ENCODE data around the gene ARF6. TPM values are rescaled to one million over a fixed set of nuclear protein-coding genes. Genes with fewer than 3 reads are reported as not detected.
"Not testable (repeated sequence)": the region's sequence is repeated elsewhere in the genome, so short reads cannot be mapped to it uniquely, and the experiment has no call there.

ARF6 gene
- total RNA-seq, 1 donor from 2014 or later: 55.8 TPM

- no peak for DNase-seq (ENCODE audit: low read depth in 2 of 2)
Observed at GRCh38 chr14:49876563-49877127, 16.2 kb upstream of the ARF6 start.

GRCh38 chr14:49879646-49880204 is 13.2 kb upstream of the ARF6 start:
- peak; percentile 64 to 72 for DNase-seq (ENCODE audit: low read depth in 2 of 2)

- peak in 1 of 2 donors; percentile 38 for DNase-seq (ENCODE audit: low read depth in 2 of 2)
Observed at GRCh38 chr14:49880267-49881064, 12.4 kb upstream of the ARF6 start.

- DNase-seq (ENCODE audit: low read depth in 2 of 2): no peak
Observed at GRCh38 chr14:49881350-49882001, 11.4 kb upstream of the ARF6 start.

GRCh38 chr14:49882826-49883694 is 9.8 kb upstream of the ARF6 start:
- DNase-seq (ENCODE audit: low read depth in 2 of 2): peak in 1 of 2 donors; percentile 38

- DNase-seq (ENCODE audit: low read depth in 2 of 2): no peak
Observed at GRCh38 chr14:49886523-49886922, 6.4 kb upstream of the ARF6 start.

GRCh38 chr14:49888293-49888692 is 4.6 kb upstream of the ARF6 start:
- no peak for DNase-seq (ENCODE audit: low read depth in 2 of 2)

GRCh38 chr14:49892301-49892635 is 614 bp upstream of the ARF6 start:
- peak; percentile 83 for DNase-seq (ENCODE audit: low read depth in 2 of 2)

- peak; percentile 54 to 58 for DNase-seq (ENCODE audit: low read depth in 2 of 2)
Observed at GRCh38 chr14:49893309-49894213, 679 bp downstream of the ARF6 start.

GRCh38 chr14:49894214-49895107 is 1.6 kb downstream of the ARF6 start:
- not testable (repeated sequence) for DNase-seq (ENCODE audit: low read depth in 2 of 2)

GRCh38 chr14:49895480-49895879 is 2.6 kb downstream of the ARF6 start:
- DNase-seq (ENCODE audit: low read depth in 2 of 2): peak in 1 of 2 donors; percentile 41

- not testable (repeated sequence) for DNase-seq (ENCODE audit: low read depth in 2 of 2)
Observed at GRCh38 chr14:49896272-49896671, 3.4 kb downstream of the ARF6 start.

- DNase-seq (ENCODE audit: low read depth in 2 of 2): no peak
Observed at GRCh38 chr14:49896966-49897365, 4.1 kb downstream of the ARF6 start.

GRCh38 chr14:49897414-49897813 is 4.5 kb downstream of the ARF6 start:
- no peak for DNase-seq (ENCODE audit: low read depth in 2 of 2)

GRCh38 chr14:49897965-49898364 is 5.1 kb downstream of the ARF6 start:
- peak in 1 of 2 donors; percentile 8 for DNase-seq (ENCODE audit: low read depth in 2 of 2)

- DNase-seq (ENCODE audit: low read depth in 2 of 2): no peak
Observed at GRCh38 chr14:49898485-49898884, 5.6 kb downstream of the ARF6 start.

- DNase-seq (ENCODE audit: low read depth in 2 of 2): no peak
Observed at GRCh38 chr14:49900973-49901372, 8.1 kb downstream of the ARF6 start.

GRCh38 chr14:49902679-49903246 is 9.9 kb downstream of the ARF6 start:
- DNase-seq (ENCODE audit: low read depth in 2 of 2): not testable (repeated sequence)

- DNase-seq (ENCODE audit: low read depth in 2 of 2): no peak
Observed at GRCh38 chr14:49904270-49904669, 11.4 kb downstream of the ARF6 start.

Measured in lung microvascular endothelial cell (primary cell).